Transverse colon (tissue), 4 donors: Measurements from ENCODE around the gene DHFR. TPM values are rescaled to one million over a fixed set of nuclear protein-coding genes. Genes with fewer than 3 reads are reported as not detected.

Source experiments
- DNase-seq: peaks from one replicate; pipeline ENCODE4 v3.0.0-alpha.2; 2019
- H3K27ac ChIP-seq, 4 donors: fragments of 200-600 bp; sonication (generic); 2 replicates each; pipeline ENCODE4 v1.5.1; 2016 to 2018; ENCODE audit warnings: inconsistent platforms in 4 of 4
- H3K27me3 ChIP-seq: fragments of 200-600 bp; sonication (generic); 2 replicates; pipeline ENCODE4 v1.5.1; 2017; ENCODE audit warnings: inconsistent platforms
- H3K36me3 ChIP-seq, 4 donors: fragments of 200-600 bp; sonication (generic); 2 replicates each; pipeline ENCODE4 v1.5.1; 2017 to 2019; ENCODE audit warnings: inconsistent platforms in 4 of 4
- H3K4me1 ChIP-seq, 4 donors: fragments of 200-600 bp; sonication (generic); 2 replicates each; pipeline ENCODE4 v1.5.1; 2017 to 2020; ENCODE audit warnings: inconsistent platforms in 4 of 4
- H3K4me3 ChIP-seq, 4 donors: fragments of 200-600 bp; sonication (generic); 1 replicate in 1 of 4; 2 replicates in 3 of 4; pipeline versions ENCODE4 v1.5.1 to v1.6.1; 2017 to 2019; ENCODE audit warnings: inconsistent platforms in 4 of 4
- H3K9me3 ChIP-seq, 2 donors: fragments of 200-600 bp; sonication (generic); 2 replicates each; pipeline ENCODE4 v1.5.1; 2017 to 2019; ENCODE audit warnings: inconsistent platforms in 2 of 2
- EP300 ChIP-seq: sonication (generic); formaldehyde crosslinking; IDR thresholded peaks from one replicate; pipeline ENCODE4 v1.6.1; 2017; ENCODE audit warnings: antibody characterized with exemption, low read depth
- POLR2A ChIP-seq: fragments of 450-650 bp; IDR thresholded peaks from one replicate; pipeline ENCODE4 v1.6.1; 2016; ENCODE audit warnings: antibody characterized with exemption, mild to moderate bottlenecking, moderate library complexity
- POLR2AphosphoS5 ChIP-seq, 3 donors: sonication (generic); formaldehyde crosslinking; IDR thresholded peaks; one replicate each; pipeline ENCODE4 v1.6.1; 2016; ENCODE audit warnings: antibody characterized with exemption in 3 of 3
- WGBS, 2 donors: methylation state at CpG; one replicate each; pipeline ENCODE4 v1.1.5; 2018; ENCODE audit warnings: low coverage in 1 of 2; 5-methylcytosine and 5-hydroxymethylcytosine counted together
- in situ Hi-C, 4 donors: fragments of 200-750 bp; cut with MboI; loops; one replicate each; pipeline versions ENCODE4 v1.15.0 to v1.15.1; 2017; ENCODE audit warnings: low sequenced_read_pairs in 3 of 4, low pct_ligation_motif_present in 1 of 4, low pct_unique_long_range_greater_than_20kb in 1 of 4
- intact Hi-C: fragments of 100-400 bp; cut with DNase I; formaldehyde crosslinking; loops from one replicate; pipeline ENCODE4 v1.15.1; 2023; ENCODE audit warnings: low total_unique reads
- total RNA-seq, 4 donors: library from RNA; depleted of rRNA; stranded (reverse); fragments of >200 nt; gene quantifications; one replicate each; pipeline ENCODE4 v1.1.0, GENCODE V29; 2016
- TF ChIP-seq, protein P1 (sequence below), 5 experiments: fragments of 200-600 bp in 3 of 5; fragments of 450-650 bp in 2 of 5; sonication (generic) in 3 of 5; IDR thresholded peaks; 1 replicate in 2 of 5; 2 replicates in 3 of 5; pipeline ENCODE4 v1.5.1; 2016 to 2017; ENCODE audit warnings: antibody characterized with exemption in 5 of 5, inconsistent platforms in 3 of 5, mild to moderate bottlenecking in 2 of 5, moderate library complexity in 1 of 5

DHFR gene
- total RNA-seq, 4 donors from 2014 or later = 12.7 to 31.4 (median 26.8) TPM

DNA sequence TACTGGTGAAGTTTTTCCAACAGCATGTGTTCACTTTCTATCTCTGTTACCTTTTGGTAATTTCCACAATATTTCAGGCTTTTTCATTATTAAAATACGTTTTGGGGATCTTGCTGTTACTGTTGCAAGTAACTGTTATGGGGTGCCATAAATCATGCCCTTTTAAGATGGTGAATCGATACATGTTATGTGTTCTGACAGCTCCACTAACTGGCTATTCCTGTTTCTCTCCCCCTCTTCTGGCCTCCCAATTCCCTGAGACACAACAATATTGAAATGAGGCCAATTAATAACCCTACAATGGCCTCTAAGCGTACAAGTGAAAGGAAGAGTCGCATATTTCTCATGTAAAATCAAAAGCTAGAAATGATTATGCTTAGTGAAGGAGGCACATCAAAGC is 13.4 kb downstream of the DHFR start:
- WGBS, 2 donors = 69 to 92% methylated on average over 4 of the region's 4 CpGs
- TF ChIP-seq, protein P1, sequence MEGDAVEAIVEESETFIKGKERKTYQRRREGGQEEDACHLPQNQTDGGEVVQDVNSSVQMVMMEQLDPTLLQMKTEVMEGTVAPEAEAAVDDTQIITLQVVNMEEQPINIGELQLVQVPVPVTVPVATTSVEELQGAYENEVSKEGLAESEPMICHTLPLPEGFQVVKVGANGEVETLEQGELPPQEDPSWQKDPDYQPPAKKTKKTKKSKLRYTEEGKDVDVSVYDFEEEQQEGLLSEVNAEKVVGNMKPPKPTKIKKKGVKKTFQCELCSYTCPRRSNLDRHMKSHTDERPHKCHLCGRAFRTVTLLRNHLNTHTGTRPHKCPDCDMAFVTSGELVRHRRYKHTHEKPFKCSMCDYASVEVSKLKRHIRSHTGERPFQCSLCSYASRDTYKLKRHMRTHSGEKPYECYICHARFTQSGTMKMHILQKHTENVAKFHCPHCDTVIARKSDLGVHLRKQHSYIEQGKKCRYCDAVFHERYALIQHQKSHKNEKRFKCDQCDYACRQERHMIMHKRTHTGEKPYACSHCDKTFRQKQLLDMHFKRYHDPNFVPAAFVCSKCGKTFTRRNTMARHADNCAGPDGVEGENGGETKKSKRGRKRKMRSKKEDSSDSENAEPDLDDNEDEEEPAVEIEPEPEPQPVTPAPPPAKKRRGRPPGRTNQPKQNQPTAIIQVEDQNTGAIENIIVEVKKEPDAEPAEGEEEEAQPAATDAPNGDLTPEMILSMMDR (IDR thresholded peaks at IDR 0.05) = no peak
- TF ChIP-seq POLR2AphosphoS5 (IDR thresholded peaks at IDR 0.05) = no peak
- H3K27ac ChIP-seq = no peak overlapping the region
- no peaks in the 10 kb centered on the region for H3K27me3 ChIP-seq
- no peaks in the 10 kb centered on the region for H3K9me3 ChIP-seq
- H3K4me1 ChIP-seq = no peaks in the 10 kb centered on the region
- no peak for DNase-seq
- H3K4me3 ChIP-seq = no peak overlapping the region
- peaks cover 0 to 16% (median 0%) of the 10 kb centered on the region in 4 donors for H3K36me3 ChIP-seq
- intact Hi-C loops = no loop called here
- in situ Hi-C loops = no loop called here

DNA sequence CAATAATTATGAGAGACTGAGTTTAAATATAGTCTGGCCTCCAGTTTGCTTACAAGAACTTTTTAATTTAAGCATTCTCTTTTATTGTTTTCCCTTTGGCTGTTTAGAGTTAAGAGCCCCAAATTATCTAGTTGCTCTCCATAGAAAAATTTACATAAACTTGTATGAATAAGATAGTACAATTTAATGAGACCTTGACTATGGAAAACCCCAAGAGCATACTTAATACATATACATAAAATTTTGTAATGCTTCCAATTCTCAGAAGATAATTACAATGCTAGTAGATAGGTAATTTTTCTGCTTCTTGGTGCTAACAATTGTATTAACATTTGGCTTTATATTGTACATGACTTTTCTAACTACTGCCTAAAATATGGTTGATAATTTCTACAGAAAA is 20.6 kb downstream of the DHFR start:
- Histone ChIP-seq H3K27me3 (no peaks in the 10 kb centered on the region), H3K4me3 (no peak overlapping the region), H3K36me3 (peaks cover 0 to 41% (median 5%) of the 10 kb centered on the region in 4 donors), H3K4me1 (no peaks in the 10 kb centered on the region), H3K27ac (no peak overlapping the region), H3K9me3 (no peaks in the 10 kb centered on the region)
- no peak for DNase-seq
- in situ Hi-C loops = no loop called here
- intact Hi-C loops = no loop called here
- no peak for TF ChIP-seq POLR2AphosphoS5 (IDR thresholded peaks at IDR 0.05)
- TF ChIP-seq EP300 = no peak
- TF ChIP-seq POLR2A = no peak

DNA sequence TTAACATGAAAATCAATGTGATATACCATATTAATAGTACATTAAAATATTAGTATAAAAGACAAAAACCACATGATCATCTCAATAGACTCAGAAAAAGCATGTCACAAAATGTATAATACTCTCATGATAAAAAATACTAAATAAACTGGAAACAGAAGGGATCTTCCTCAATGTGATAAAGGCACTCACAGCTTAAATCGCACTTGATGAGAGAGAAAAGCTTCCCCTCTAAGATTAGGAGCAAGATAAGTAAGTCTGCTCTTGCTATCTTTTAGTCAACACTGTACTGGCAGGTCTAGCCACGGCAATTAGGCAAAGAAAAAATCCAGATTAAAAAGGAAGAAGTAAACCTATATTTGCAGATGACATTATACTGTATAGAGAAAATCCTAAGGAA is 22.1 kb downstream of the DHFR start:
- 86 to 87% methylated on average over 2 of the region's 2 CpGs for WGBS, 2 donors
- H3K4me1 ChIP-seq = no peaks in the 10 kb centered on the region
- no peak overlapping the region for H3K4me3 ChIP-seq
- TF ChIP-seq POLR2A = no peak
- no peaks in the 10 kb centered on the region for H3K27me3 ChIP-seq
- no peak for DNase-seq
- intact Hi-C loops (no loop called here), in situ Hi-C loops (no loop called here)
- peaks cover 0 to 42% (median 5%) of the 10 kb centered on the region in 4 donors for H3K36me3 ChIP-seq
- no peaks in the 10 kb centered on the region for H3K9me3 ChIP-seq
- no peak overlapping the region for H3K27ac ChIP-seq

DNA sequence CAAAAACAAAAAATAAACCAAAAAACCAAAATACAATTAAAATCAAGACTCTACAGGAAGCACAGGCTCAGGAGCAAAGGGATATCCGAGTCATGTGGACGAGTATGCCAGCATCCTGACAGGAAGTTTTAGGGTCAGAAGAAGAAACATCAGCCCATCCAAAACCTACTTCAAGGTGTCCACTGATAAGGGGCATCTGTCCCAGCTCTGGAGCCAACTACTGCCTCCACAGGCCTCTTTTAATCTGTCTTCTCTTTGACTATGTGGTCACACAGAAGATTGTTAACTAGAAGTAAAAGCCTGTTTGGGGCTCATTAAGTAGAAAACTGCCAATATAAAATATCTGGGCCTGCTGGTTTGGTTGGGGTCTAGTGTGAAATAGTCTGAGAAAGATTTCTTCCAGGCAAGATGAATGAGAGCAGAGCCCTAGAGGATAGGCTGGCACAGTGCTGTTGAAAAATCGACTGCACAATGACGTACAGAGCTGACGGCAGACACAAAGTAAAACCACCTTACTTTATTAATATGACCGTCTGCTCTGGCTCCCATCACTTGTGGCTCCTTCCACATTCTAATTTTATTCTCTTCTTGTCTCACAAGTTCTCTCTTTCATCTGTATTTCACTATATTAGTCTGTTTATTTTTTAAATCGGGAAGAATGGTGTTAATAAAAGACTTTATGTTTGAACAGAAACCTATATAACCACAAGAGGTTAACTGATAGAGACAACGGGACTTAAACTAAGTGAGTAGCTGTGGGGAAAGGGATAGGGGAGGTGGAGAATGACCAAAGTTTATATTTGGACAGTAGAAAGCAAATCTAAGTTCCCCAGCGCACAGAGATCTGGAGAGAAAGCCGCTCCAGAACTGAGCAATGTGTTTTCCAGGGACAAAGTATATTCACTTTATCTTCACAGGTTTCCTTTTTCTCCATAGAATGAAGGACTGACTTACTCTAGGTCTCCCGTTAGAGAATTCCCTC is 23.2 kb downstream of the DHFR start:
- intact Hi-C loops = no loop called here
- no peak overlapping the region for H3K27ac ChIP-seq
- no peaks in the 10 kb centered on the region for H3K4me1 ChIP-seq
- TF ChIP-seq POLR2AphosphoS5 (IDR thresholded peaks at IDR 0.05) = no peak
- TF ChIP-seq POLR2A = no peak
- no peak for TF ChIP-seq EP300
- TF ChIP-seq, protein P1 (IDR thresholded peaks at IDR 0.05) = no peak
- H3K9me3 ChIP-seq = no peaks in the 10 kb centered on the region
- H3K36me3 ChIP-seq = peaks cover 0 to 33% (median 5%) of the 10 kb centered on the region in 4 donors
- DNase-seq = no peak
- WGBS, 2 donors = 92 to 94% methylated on average over 11 of the region's 11 CpGs
- no peak overlapping the region for H3K4me3 ChIP-seq
- in situ Hi-C loops = no loop called here
- H3K27me3 ChIP-seq = no peaks in the 10 kb centered on the region

DNA sequence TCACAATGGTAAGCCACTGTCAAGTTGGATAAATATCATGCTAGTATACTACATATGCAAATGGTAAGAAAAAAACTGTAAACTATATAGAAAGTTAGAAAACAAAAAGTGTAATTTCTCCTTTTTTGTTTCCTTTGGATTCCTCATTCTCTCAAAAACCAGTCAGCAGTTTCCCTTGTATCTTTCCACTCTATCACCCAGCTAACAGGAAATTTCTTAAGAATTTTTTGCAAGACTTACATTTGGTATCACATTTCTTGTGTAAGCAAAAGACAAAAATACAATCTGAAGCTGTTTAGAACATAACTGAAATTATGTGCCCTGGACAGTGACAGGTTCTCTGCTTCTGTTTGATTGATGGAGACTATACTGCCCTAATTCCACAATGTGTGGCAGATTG is 25.5 kb downstream of the DHFR start:
- Histone ChIP-seq H3K27ac (no peak overlapping the region), H3K27me3 (no peaks in the 10 kb centered on the region), H3K9me3 (no peaks in the 10 kb centered on the region), H3K4me3 (no peak overlapping the region), H3K4me1 (peaks cover 0 to under 1% (median 0%) of the 10 kb centered on the region in 4 donors), H3K36me3 (peaks cover 0 to 29% (median 5%) of the 10 kb centered on the region in 4 donors)
- TF ChIP-seq, protein P1 (IDR thresholded peaks at IDR 0.05) = no peak
- TF ChIP-seq EP300 (no peak), POLR2AphosphoS5 (IDR thresholded peaks at IDR 0.05) (no peak), POLR2A (no peak)
- DNase-seq = no peak
- intact Hi-C loops (no loop called here), in situ Hi-C loops (no loop called here)
